MM.1S (cell line): ENCODE data around the gene UST.
"Not testable (repeated sequence)": the region's sequence is repeated elsewhere in the genome, so short reads cannot be mapped to it uniquely, and the experiment has no call there.

ENCODE experiments used
- DNase-seq: peaks from one replicate; pipeline ENCODE4 v3.0.0-alpha.2; 2015
- H2AFZ ChIP-seq: fragments of 300-600 bp; sonication (generic); 2 replicates; pipeline ENCODE4 v1.6.0; 2016; ENCODE audit warnings: antibody characterized with exemption, low read length
- H3F3A ChIP-seq: fragments of 300-600 bp; sonication (generic); 2 replicates; pipeline ENCODE4 v1.6.1; 2016; ENCODE audit warnings: mild to moderate bottlenecking, antibody characterized with exemption, low read length, moderate library complexity, mixed read lengths; ENCODE audit not compliant: insufficient read depth
- H3K27ac ChIP-seq: fragments of 300-600 bp; sonication (generic); 2 replicates; pipeline ENCODE4 v1.5.1; 2016; ENCODE audit warnings: mild to moderate bottlenecking, low read length
- H3K27me3 ChIP-seq: fragments of 300-600 bp; sonication (generic); replicated peaks from 2 replicates; pipeline ENCODE4 v1.6.0; 2016; ENCODE audit warnings: low read length; ENCODE audit not compliant: insufficient read depth
- H3K36me3 ChIP-seq: fragments of 300-600 bp; sonication (generic); replicated peaks from 2 replicates; pipeline ENCODE4 v1.6.1; 2016; ENCODE audit warnings: mild to moderate bottlenecking, low read length, mixed read lengths; ENCODE audit not compliant: insufficient read depth
- H3K4me1 ChIP-seq: fragments of 300-600 bp; sonication (generic); 2 replicates; pipeline ENCODE4 v1.6.1; 2016; ENCODE audit warnings: low read length, mixed read lengths
- H3K4me2 ChIP-seq: fragments of 300-600 bp; sonication (generic); 2 replicates; pipeline ENCODE4 v1.6.0; 2016; ENCODE audit warnings: low read depth, low read length
- H3K4me3 ChIP-seq: fragments of 300-600 bp; sonication (generic); 2 replicates; pipeline ENCODE4 v1.5.1; 2016; ENCODE audit warnings: low read length, mixed read lengths
- H3K79me2 ChIP-seq: fragments of 300-600 bp; sonication (generic); 2 replicates; pipeline ENCODE4 v1.6.1; 2016; ENCODE audit warnings: mixed run types, low read length, mixed read lengths
- H3K9ac ChIP-seq: fragments of 300-600 bp; sonication (generic); 2 replicates; pipeline ENCODE4 v1.6.1; 2016; ENCODE audit warnings: low read length, mixed read lengths
- H3K9me2 ChIP-seq: fragments of 300-600 bp; sonication (generic); replicated peaks from 2 replicates; pipeline ENCODE4 v1.6.1; 2016; ENCODE audit warnings: mild to moderate bottlenecking, low read length, mixed read lengths; ENCODE audit not compliant: insufficient read depth
- H3K9me3 ChIP-seq: fragments of 300-600 bp; sonication (generic); replicated peaks from 2 replicates; pipeline ENCODE4 v1.6.1; 2016; ENCODE audit warnings: mild to moderate bottlenecking, low read length, mixed read lengths; ENCODE audit not compliant: insufficient read depth
- H4K20me1 ChIP-seq: fragments of 300-600 bp; sonication (generic); 2 replicates; pipeline ENCODE4 v1.6.1; 2016; ENCODE audit warnings: mild to moderate bottlenecking, low read length, moderate library complexity, mixed read lengths; ENCODE audit not compliant: insufficient read depth
- EZH2 ChIP-seq: fragments of 300-600 bp; sonication (generic); optimal IDR thresholded peaks from 2 replicates; pipeline ENCODE3; 2017; ENCODE audit warnings: low read depth, mild to moderate bottlenecking, antibody characterized with exemption, low read length, mixed read lengths
- EZH2phosphoT487 ChIP-seq: fragments of 300-600 bp; sonication (generic); IDR thresholded peaks from 2 replicates; pipeline ENCODE4 v1.6.1; 2018; ENCODE audit warnings: antibody characterized with exemption, low read length
- TF ChIP-seq, protein P1 (sequence below): fragments of 300-600 bp; sonication (generic); IDR thresholded peaks from 2 replicates; pipeline ENCODE4 v1.5.1; 2016; ENCODE audit warnings: antibody characterized with exemption, low read length, mixed read lengths

Gene UST

DNA sequence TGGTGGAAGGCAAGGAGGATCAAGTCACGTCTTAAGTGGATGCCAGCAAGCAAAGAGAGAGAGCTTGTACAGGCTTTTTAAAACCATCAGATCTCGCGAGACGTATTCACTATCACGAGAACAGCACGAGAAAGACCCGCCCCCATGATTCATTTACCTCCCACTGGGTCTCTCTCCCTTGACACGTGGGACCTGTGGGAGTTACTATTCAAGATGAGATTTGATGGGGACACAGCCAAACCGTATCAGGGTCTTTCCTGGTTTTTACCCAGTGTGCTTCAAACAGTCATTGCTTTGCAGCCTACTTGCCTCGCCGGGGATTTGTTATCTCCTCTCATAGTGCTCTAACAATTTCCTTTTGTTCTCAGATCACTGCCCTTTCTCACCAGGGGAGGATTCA lies 108.2 kb downstream of the UST start:
- no peaks in the 10 kb centered on the region for H3K4me1 ChIP-seq
- H3F3A ChIP-seq: no peaks in the 10 kb centered on the region
- TF ChIP-seq EZH2 (no peak), EZH2phosphoT487 (no peak)
- TF ChIP-seq, protein P1, sequence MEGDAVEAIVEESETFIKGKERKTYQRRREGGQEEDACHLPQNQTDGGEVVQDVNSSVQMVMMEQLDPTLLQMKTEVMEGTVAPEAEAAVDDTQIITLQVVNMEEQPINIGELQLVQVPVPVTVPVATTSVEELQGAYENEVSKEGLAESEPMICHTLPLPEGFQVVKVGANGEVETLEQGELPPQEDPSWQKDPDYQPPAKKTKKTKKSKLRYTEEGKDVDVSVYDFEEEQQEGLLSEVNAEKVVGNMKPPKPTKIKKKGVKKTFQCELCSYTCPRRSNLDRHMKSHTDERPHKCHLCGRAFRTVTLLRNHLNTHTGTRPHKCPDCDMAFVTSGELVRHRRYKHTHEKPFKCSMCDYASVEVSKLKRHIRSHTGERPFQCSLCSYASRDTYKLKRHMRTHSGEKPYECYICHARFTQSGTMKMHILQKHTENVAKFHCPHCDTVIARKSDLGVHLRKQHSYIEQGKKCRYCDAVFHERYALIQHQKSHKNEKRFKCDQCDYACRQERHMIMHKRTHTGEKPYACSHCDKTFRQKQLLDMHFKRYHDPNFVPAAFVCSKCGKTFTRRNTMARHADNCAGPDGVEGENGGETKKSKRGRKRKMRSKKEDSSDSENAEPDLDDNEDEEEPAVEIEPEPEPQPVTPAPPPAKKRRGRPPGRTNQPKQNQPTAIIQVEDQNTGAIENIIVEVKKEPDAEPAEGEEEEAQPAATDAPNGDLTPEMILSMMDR: no peak
- no peak overlapping the region for H3K27ac ChIP-seq
- H3K4me2 ChIP-seq: no peak overlapping the region
- no peaks in the 10 kb centered on the region for H3K79me2 ChIP-seq
- H3K36me3 ChIP-seq: no peaks in the 10 kb centered on the region
- no peak overlapping the region for H3K4me3 ChIP-seq
- no peak overlapping the region for H3K9ac ChIP-seq
- no peak for DNase-seq
- H3K9me2 ChIP-seq: no peaks in the 10 kb centered on the region
- H4K20me1 ChIP-seq: no peaks in the 10 kb centered on the region
- no peak overlapping the region for H2AFZ ChIP-seq
- no peaks in the 10 kb centered on the region for H3K27me3 ChIP-seq
- no peaks in the 10 kb centered on the region for H3K9me3 ChIP-seq

DNA sequence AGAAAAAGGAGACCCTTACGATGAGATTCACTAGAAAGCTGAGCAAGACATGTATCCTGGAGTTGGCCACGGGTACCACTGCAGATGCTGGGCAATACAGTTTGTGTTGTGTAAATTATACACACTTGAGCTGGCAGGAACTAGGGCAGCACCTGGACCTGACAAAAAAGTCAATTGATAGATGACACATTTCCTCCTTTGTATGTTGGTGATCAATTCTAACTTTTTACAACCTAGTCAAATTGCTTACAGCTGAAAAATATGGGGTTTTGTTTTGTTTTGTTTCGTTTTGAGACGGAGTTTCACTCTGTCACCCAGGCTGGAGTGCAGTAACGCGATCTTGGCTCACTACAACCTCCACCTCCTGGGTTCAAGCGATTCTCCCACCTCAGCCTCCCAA lies 108.9 kb downstream of the UST start:
- Histone ChIP-seq H3K27me3 (no peaks in the 10 kb centered on the region), H3K9ac (no peak overlapping the region), H4K20me1 (no peaks in the 10 kb centered on the region), H3K4me3 (no peak overlapping the region), H3K9me3 (no peaks in the 10 kb centered on the region), H3K4me1 (no peaks in the 10 kb centered on the region), H2AFZ (no peak overlapping the region), H3K36me3 (no peaks in the 10 kb centered on the region), H3K79me2 (no peaks in the 10 kb centered on the region), H3K9me2 (no peaks in the 10 kb centered on the region), H3K4me2 (no peak overlapping the region), H3K27ac (no peak overlapping the region), H3F3A (no peaks in the 10 kb centered on the region)
- TF ChIP-seq EZH2 (no peak), EZH2phosphoT487 (no peak)
- TF ChIP-seq, protein P1: no peak
- no peak for DNase-seq

DNA sequence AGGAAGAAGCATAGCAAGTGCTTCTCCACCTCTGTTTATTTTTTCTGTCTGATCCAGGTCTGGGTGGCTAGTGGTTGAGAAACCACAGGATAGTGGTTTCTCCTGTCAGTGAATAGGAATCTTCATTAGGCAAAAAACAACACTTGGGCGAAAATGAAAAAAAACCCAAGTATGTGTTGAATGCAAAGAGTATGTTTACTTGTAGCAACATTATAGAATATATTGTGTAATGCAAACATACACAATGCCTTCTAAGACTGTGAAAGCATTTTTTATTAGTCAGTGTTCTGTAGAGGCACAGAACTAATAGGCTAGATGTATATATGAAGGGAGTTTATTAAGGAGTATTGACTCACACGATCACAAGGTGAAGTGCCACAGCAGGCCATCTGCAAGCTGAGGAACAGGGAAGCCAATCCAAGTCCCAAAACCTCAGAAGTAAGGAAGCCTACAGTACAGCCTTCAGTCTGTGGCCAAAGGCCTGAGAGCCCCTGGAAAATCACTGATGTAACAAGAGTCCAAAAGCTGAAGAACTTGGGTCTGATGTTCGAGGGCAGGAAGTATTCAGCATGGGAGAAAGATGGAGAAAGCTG lies 111.1 kb downstream of the UST start:
- H3K9me3 ChIP-seq: no peaks in the 10 kb centered on the region
- H3K79me2 ChIP-seq: no peaks in the 10 kb centered on the region
- no peak for DNase-seq
- H3K36me3 ChIP-seq: no peaks in the 10 kb centered on the region
- no peaks in the 10 kb centered on the region for H3K27me3 ChIP-seq
- H3K4me3 ChIP-seq: no peak overlapping the region
- no peak overlapping the region for H2AFZ ChIP-seq
- H3K27ac ChIP-seq: no peak overlapping the region
- H3K9ac ChIP-seq: no peak overlapping the region
- no peaks in the 10 kb centered on the region for H3K4me1 ChIP-seq
- H3K9me2 ChIP-seq: no peaks in the 10 kb centered on the region
- no peak for TF ChIP-seq EZH2phosphoT487
- TF ChIP-seq, protein P1: no peak
- no peak for TF ChIP-seq EZH2
- no peak overlapping the region for H3K4me2 ChIP-seq
- H3F3A ChIP-seq: no peaks in the 10 kb centered on the region
- H4K20me1 ChIP-seq: no peaks in the 10 kb centered on the region

DNA sequence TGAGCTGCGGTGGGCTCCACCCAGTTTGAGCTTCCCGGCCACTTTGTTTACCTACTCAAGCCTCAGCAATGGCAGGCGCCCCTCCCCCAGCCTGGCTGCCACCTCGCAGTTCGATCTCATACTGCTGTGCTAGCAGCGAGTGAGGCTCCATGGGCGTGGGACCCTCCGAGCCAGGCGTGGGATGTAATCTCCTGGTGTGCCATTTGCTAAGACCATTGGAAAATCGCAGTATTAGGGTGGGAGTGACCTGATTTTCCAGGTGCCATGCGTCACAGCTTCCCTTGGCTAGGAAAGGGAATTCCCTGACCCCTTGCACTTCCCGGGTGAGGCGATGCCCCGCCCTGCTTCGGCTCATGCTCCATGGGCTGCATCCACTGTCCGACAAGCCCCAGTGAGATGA lies 117.3 kb downstream of the UST start:
- H3K4me3 ChIP-seq, H3K9me2 ChIP-seq, H3K27me3 ChIP-seq, H4K20me1 ChIP-seq, H3F3A ChIP-seq, H3K4me1 ChIP-seq, H3K79me2 ChIP-seq, H3K27ac ChIP-seq, H3K9me3 ChIP-seq, H2AFZ ChIP-seq, H3K9ac ChIP-seq, DNase-seq, H3K36me3 ChIP-seq, H3K4me2 ChIP-seq: not testable (repeated sequence)
